ENCODE results near the gene SPEG. TPM values are rescaled to one million over a fixed set of nuclear protein-coding genes. Genes with fewer than 3 reads are reported as not detected.

The SPEG gene
- total RNA-seq, result 1 to 10 TPM in 1 of 2 experiments, under 1 TPM in 1; 0.94 to 1.0 TPM
- polyA plus RNA-seq, result 0.48 TPM

DNA sequence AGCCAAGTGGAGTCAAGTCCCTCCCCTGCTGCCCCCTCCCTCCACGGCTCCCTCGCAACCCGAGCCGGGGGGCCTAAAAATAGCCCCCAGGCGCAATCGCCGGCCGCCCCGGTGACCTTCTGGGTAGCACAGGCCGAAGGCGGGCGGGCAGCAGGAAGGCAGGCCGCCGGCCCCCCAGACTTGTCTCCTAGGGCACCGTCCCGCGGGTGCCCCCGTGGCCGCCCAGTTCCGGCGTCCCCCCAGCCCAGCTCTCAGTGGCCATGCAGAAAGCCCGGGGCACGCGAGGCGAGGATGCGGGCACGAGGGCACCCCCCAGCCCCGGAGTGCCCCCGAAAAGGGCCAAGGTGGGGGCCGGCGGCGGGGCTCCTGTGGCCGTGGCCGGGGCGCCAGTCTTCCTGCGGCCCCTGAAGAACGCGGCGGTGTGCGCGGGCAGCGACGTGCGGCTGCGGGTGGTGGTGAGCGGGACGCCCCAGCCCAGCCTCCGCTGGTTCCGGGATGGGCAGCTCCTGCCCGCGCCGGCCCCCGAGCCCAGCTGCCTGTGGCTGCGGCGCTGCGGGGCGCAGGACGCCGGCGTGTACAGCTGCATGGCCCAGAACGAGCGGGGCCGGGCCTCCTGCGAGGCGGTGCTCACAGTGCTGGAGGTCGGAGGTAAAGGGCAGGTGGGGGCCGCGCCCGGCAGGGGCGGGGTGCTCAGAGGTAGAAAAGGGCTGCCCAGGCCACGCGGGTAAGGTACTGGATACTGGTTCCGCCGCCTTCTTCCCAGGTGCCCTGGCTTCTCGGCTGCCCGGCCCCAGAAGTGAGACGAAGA is at the start of gene SPEG:
Gene SPEG, plus strand, starts transcription at position 126 of the 808 bp plus-strand sequence. Its CDS starts 135 bp downstream, at position 261.
- H3K9me3 Mint-ChIP-seq, result no peaks in the 10 kb centered on the region
- Histone ChIP-seq H3K36me3 (ENCODE audit: insufficient read depth, low read length) (no peaks in the 10 kb centered on the region), H3K9me3 (ENCODE audit: low read length) (no peaks in the 10 kb centered on the region), H3K27ac (ENCODE audit: low read depth, low read length) (no peak within 1 kb of the TSS), H3K27me3 (ENCODE audit: insufficient read depth, low read length, poor library complexity, severe bottlenecking) (peaks cover 8% of the 10 kb centered on the region), H3K4me3 (ENCODE audit: low read length) (no peak within 1 kb of the TSS), H3K4me1 (ENCODE audit: insufficient read depth, low read length) (no peaks in the 10 kb centered on the region)
- no peaks in the 10 kb centered on the region for H3K36me3 Mint-ChIP-seq
- CTCF ChIA-PET, result interaction anchor here (0.8 to 1.1 kb wide), 3 partner anchors 12 to 95 kb away, joined by 3 to 5 read pairs (median 3); no protein-coding TSS in a partner anchor
- no peak within 1 kb of the TSS for H3K27ac Mint-ChIP-seq
- POLR2A ChIA-PET, result no interaction called here
- H3K4me1 Mint-ChIP-seq, result no peaks in the 10 kb centered on the region
- DNase-seq, result no peak
- peaks cover 16 to 29% of the 10 kb centered on the region in 2 donors for H3K27me3 Mint-ChIP-seq
- no peak within 1 kb of the TSS for H3K4me3 Mint-ChIP-seq

DNA sequence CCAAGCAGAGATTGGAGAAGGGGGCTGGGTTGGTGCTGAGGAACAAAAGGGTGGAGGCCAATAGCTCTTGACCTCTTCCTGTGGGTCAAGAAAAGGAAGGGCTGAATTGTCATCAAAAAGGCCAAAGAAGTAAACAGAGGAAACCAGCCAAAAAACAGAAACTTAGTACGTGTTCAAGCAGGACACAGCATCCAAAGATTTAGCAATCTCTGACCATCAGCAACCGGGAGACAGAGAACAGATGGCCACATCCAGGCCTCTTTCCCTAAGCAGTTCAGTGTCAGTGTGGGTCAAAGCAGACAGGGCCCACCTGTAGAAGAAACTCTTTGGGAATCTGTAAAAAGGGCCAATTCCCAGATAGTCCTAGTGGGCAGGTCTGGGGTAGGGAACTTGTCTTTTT is 49.8 kb upstream of the SPEG start:
- ChIA-PET CTCF (no interaction called here), POLR2A (no interaction called here)
- H3K9me3 Mint-ChIP-seq, result no peaks in the 10 kb centered on the region
- no peak overlapping the region for H3K27ac ChIP-seq (ENCODE audit: low read depth, low read length)
- H3K27ac Mint-ChIP-seq, result peak overlapping the region in 6 of 8 donors; percentile 32 to 88 (median 52)
- H3K27me3 Mint-ChIP-seq, result no peaks in the 10 kb centered on the region
- H3K36me3 ChIP-seq (ENCODE audit: insufficient read depth, low read length), result peaks cover 46% of the 10 kb centered on the region
- peak overlapping the region in 4 of 7 donors; percentile 51 to 83 (median 64) for H3K4me3 Mint-ChIP-seq
- no peak for DNase-seq
- H3K27me3 ChIP-seq (ENCODE audit: insufficient read depth, low read length, poor library complexity, severe bottlenecking), result no peaks in the 10 kb centered on the region
- H3K4me1 ChIP-seq (ENCODE audit: insufficient read depth, low read length), result peaks cover 21% of the 10 kb centered on the region
- H3K9me3 ChIP-seq (ENCODE audit: low read length), result no peaks in the 10 kb centered on the region
- no peak overlapping the region for H3K4me3 ChIP-seq (ENCODE audit: low read length)
- peaks cover 5 to 73% (median 8%) of the 10 kb centered on the region in 3 donors for H3K36me3 Mint-ChIP-seq
- H3K4me1 Mint-ChIP-seq, result peaks cover 20 to 36% (median 28%) of the 10 kb centered on the region in 3 donors

DNA sequence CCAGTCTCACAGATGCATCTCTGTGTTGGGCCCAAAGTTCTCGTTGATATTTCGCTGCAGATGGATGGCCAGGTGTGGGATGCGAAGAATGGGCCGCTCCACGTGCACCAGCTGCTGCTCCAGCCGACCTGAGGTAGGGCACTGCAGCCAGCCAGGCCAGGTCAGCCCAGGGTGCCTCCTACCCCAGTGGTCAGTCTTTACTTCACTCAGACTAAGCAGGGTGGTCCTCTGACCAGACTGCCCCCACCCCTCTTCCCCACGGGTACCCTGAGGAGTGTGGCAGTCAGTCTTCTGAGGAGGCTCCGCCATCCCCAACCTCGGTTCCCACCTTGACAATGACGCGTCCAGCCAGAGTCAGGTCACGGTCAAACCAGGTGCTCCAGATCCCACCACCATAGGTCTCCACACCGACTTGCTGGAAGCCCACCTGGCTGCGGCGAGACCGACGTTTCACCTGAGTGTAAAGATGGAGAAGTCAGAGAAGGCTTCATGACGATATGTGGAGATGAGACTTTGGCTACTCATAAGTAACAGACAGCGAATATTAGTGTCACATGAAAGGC is 48.6 kb upstream of the SPEG start:
- no peaks in the 10 kb centered on the region for H3K9me3 Mint-ChIP-seq
- Histone ChIP-seq H3K27ac (ENCODE audit: low read depth, low read length) (no peak overlapping the region), H3K36me3 (ENCODE audit: insufficient read depth, low read length) (peaks cover 41% of the 10 kb centered on the region), H3K4me1 (ENCODE audit: insufficient read depth, low read length) (peaks cover 21% of the 10 kb centered on the region), H3K9me3 (ENCODE audit: low read length) (no peaks in the 10 kb centered on the region), H3K4me3 (ENCODE audit: low read length) (peak overlapping the region; percentile 68), H3K27me3 (ENCODE audit: insufficient read depth, low read length, poor library complexity, severe bottlenecking) (no peaks in the 10 kb centered on the region)
- H3K27me3 Mint-ChIP-seq, result no peaks in the 10 kb centered on the region
- CTCF ChIA-PET, result interaction anchor here (1.3 kb wide), 1 partner anchor 91 kb away, joined by 3 read pairs; no protein-coding TSS in a partner anchor
- DNase-seq, result no peak
- peak overlapping the region; percentile 87 to 98 (median 95) for H3K4me3 Mint-ChIP-seq
- H3K27ac Mint-ChIP-seq, result peak overlapping the region in 4 of 8 donors; percentile 50 to 98 (median 74)
- peaks cover 20 to 36% (median 28%) of the 10 kb centered on the region in 3 donors for H3K4me1 Mint-ChIP-seq
- POLR2A ChIA-PET, result no interaction called here
- H3K36me3 Mint-ChIP-seq, result peaks cover 5 to 64% (median 6%) of the 10 kb centered on the region in 3 donors

DNA sequence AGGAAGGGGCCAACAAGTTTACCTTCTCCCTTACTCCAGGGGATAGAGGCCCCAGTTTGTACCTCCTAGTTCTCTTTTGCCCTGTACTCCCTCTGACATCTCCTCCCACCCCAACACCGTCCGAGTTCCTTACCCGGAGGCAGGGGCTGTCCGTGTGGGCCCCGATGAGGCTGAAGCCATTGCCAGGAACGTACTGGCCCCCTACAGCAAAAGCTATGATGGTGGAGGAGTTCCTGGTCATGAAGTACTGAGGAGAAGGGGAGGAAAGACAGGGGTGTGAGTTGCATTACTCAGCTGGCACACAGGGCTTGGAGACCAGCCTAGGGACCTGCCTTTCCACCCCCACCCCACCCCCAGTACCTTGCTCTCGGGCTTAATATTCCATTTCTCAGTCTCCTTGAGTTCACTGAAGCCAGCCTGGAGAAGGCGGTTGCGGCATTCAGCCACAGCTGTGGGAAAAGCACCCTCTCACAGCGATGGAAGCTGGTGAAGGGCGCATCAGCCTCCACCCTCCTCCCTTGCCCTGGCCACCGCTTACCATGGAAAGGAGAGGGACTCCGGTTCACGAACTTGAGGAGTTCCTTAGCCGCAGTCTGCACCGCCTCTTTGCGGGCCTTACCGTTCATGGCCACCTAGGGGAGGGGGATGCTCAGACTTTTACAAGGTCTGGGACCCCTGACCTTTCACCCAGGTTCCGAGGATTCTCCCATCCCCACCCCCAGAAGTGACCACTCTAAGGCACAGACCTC is 47.9 kb upstream of the SPEG start:
- Histone ChIP-seq H3K4me3 (ENCODE audit: low read length) (peak overlapping the region; percentile 68), H3K27ac (ENCODE audit: low read depth, low read length) (peak overlapping the region; percentile 91), H3K4me1 (ENCODE audit: insufficient read depth, low read length) (peaks cover 21% of the 10 kb centered on the region), H3K9me3 (ENCODE audit: low read length) (no peaks in the 10 kb centered on the region), H3K27me3 (ENCODE audit: insufficient read depth, low read length, poor library complexity, severe bottlenecking) (no peaks in the 10 kb centered on the region), H3K36me3 (ENCODE audit: insufficient read depth, low read length) (peaks cover 37% of the 10 kb centered on the region)
- ChIA-PET POLR2A (interaction anchor here (1.0 to 1.4 kb wide), 4 partner anchors 112 to 211 kb away, joined by 3 to 4 read pairs (median 4); partner anchors contain the start of genes ANKZF1, ATG9A, CNPPD1 and GMPPA), CTCF (interaction anchor here (0.7 to 1.3 kb wide), 3 partner anchors 92 to 132 kb away, joined by 3 read pairs; partner anchors contain the start of genes GMPPA and TUBA4A)
- DNase-seq, result peak in 1 of 5 donors; percentile 8
- no peaks in the 10 kb centered on the region for H3K9me3 Mint-ChIP-seq
- peaks cover 3 to 57% (median 5%) of the 10 kb centered on the region in 3 donors for H3K36me3 Mint-ChIP-seq
- H3K27ac Mint-ChIP-seq, result peak overlapping the region; percentile 95 to 100 (median 98)
- H3K4me1 Mint-ChIP-seq, result peaks cover 20 to 36% (median 25%) of the 10 kb centered on the region in 3 donors
- peak overlapping the region; percentile 94 to 99 (median 96) for H3K4me3 Mint-ChIP-seq
- H3K27me3 Mint-ChIP-seq, result no peaks in the 10 kb centered on the region

DNA sequence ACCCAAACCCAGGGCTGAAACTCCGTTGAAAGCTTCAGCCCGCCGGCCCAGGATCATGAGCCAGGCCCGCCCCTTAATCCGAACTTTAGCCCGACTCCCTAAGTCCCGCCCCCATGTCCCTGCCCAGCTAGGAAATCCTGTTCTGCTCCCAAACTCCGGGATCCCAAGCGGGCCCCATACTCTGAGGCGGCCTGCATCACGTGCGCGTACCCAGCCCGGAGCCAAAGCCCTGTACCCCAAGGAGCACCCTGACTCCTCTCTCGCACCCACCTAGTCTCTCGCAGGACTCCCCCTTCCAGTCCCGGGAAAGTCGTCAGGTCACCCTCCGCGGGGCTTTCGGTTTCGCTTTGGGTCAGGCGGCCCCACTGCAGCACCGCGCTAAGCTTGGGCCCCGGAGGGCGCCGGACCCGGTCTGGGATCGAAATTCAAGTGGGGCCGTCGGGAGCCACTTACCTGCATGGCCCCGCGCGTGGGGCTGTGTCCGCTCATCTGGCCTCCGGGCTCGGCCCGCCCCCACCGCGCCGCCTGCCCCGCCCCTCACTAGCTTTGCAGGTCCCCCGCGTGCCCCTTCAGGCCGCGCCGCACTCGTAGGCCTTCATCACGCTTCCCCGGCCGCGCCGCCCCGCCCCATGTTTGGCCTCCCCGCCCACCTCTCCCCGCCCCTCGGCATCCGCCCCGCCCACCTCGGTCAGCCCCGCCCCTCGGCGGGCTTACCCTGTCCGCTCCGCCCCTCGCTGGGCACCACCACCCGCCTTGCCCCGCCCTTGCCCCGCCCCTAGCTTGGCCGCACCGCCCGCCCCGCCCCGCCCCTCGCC is 47.1 kb upstream of the SPEG start, which contains the start of gene DNPEP:
Gene DNPEP, minus strand, starts transcription at position 607 of the 815 bp plus-strand sequence. Its CDS starts 118 bp downstream, at position 489.
- CTCF ChIA-PET, result interaction anchor here (0.7 to 1.6 kb wide), 4 partner anchors 92 to 142 kb away, joined by 3 to 10 read pairs (median 4); partner anchors contain the start of genes GMPPA and TUBA4A
- H3K4me3 ChIP-seq (ENCODE audit: low read length), result peak within 1 kb of the TSS; percentile 68
- peaks cover 29% of the 10 kb centered on the region for H3K36me3 ChIP-seq (ENCODE audit: insufficient read depth, low read length)
- H3K27ac ChIP-seq (ENCODE audit: low read depth, low read length), result peak within 1 kb of the TSS; percentile 91
- H3K4me1 ChIP-seq (ENCODE audit: insufficient read depth, low read length), result peaks cover 21% of the 10 kb centered on the region
- H3K27me3 ChIP-seq (ENCODE audit: insufficient read depth, low read length, poor library complexity, severe bottlenecking), result no peaks in the 10 kb centered on the region
- no peaks in the 10 kb centered on the region for H3K9me3 Mint-ChIP-seq
- DNase-seq, result peak; percentile 90 to 96 (median 92)
- H3K9me3 ChIP-seq (ENCODE audit: low read length), result no peaks in the 10 kb centered on the region
- no peaks in the 10 kb centered on the region for H3K27me3 Mint-ChIP-seq
- peak within 1 kb of the TSS; percentile 94 to 99 (median 96) for H3K4me3 Mint-ChIP-seq
- POLR2A ChIA-PET, result interaction anchor here (0.5 to 2.0 kb wide), 12 partner anchors 108 to 996 kb away, joined by 3 to 15 read pairs (median 4); partner anchors contain the start of genes ANKZF1, ATG9A, CNPPD1 and DNAJB2
- H3K4me1 Mint-ChIP-seq, result peaks cover 20 to 36% (median 23%) of the 10 kb centered on the region in 3 donors
- H3K36me3 Mint-ChIP-seq, result peaks cover 3 to 49% (median 5%) of the 10 kb centered on the region in 3 donors
- H3K27ac Mint-ChIP-seq, result peak within 1 kb of the TSS; percentile 95 to 100 (median 98)

DNA sequence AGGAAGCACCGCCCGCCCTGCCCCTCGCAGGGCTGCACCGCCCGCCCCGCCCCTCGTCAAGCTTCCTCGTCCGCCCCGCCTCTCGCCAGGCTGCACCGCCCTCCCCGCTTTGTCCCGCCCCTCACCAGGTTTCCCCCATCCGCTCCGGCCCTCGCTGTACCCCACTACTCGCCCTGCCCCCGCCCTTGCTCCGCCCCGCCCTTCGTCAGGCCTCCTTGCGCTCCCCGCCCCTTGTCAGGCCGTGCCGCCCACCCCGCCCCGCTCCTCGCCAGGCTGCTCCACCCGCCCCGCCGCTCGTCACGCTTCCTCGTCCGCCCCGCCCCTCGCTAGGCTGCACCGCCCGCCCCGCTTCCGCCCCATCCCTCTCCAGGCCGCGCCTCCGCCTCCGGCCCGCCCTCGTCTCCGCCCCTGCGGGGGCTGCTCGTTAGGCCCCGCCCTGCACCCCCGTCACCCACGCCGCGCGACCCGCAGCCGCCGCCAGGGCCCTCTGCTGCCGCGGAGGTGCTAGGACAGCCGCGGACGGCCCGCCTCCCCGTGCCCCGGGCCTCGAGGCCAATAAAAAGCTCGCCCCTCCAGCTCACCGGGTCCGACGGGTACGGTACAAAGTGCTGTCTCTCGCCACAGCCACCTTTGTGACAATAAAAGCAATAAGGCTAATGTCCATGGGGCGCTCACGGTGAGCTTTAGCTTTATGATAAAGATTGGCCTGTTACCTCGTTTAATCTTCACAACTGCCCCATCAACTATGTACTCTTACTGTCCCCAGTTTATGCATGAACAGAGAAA is 46.3 kb upstream of the SPEG start:
- no peaks in the 10 kb centered on the region for H3K9me3 ChIP-seq (ENCODE audit: low read length)
- Mint-ChIP-seq H3K9me3 (no peaks in the 10 kb centered on the region), H3K27me3 (no peaks in the 10 kb centered on the region), H3K4me3 (peak overlapping the region; percentile 80 to 99 (median 96)), H3K4me1 (peaks cover 20 to 36% (median 23%) of the 10 kb centered on the region in 3 donors), H3K36me3 (peaks cover 3 to 41% (median 5%) of the 10 kb centered on the region in 3 donors), H3K27ac (peak overlapping the region; percentile 82 to 96 (median 92))
- no peaks in the 10 kb centered on the region for H3K27me3 ChIP-seq (ENCODE audit: insufficient read depth, low read length, poor library complexity, severe bottlenecking)
- peak overlapping the region; percentile 34 for H3K27ac ChIP-seq (ENCODE audit: low read depth, low read length)
- H3K4me1 ChIP-seq (ENCODE audit: insufficient read depth, low read length), result peaks cover 21% of the 10 kb centered on the region
- peaks cover 23% of the 10 kb centered on the region for H3K36me3 ChIP-seq (ENCODE audit: insufficient read depth, low read length)
- H3K4me3 ChIP-seq (ENCODE audit: low read length), result peak overlapping the region; percentile 61
- peak; percentile 99 to 100 (median 99) for DNase-seq
- CTCF ChIA-PET, result interaction anchor here (0.7 to 1.6 kb wide), 15 partner anchors 10 to 171 kb away, joined by 3 to 12 read pairs (median 4); partner anchors contain the start of genes DNAJB2 and GMPPA
- POLR2A ChIA-PET, result interaction anchor here (0.5 to 2.0 kb wide), 13 partner anchors 109 to 997 kb away, joined by 3 to 15 read pairs (median 3); partner anchors contain the start of genes ANKZF1, ATG9A, CNPPD1 and DNAJB2

All from CD8-positive, alpha-beta memory T cell (primary cell).